PC-3 (cell line): ENCODE measurements around the gene GJA3.

Experiments used
- EZH2 ChIP-seq: fragments of 300-600 bp; sonication (generic); IDR thresholded peaks from one replicate; pipeline ENCODE4 v1.6.1; 2017; ENCODE audit warnings: antibody characterized with exemption, mild to moderate bottlenecking, low read length; ENCODE audit not compliant: unreplicated experiment
- EZH2phosphoT487 ChIP-seq: fragments of 300-600 bp; sonication (generic); IDR thresholded peaks from 2 replicates; pipeline ENCODE4 v1.6.1; 2018; ENCODE audit warnings: mild to moderate bottlenecking, antibody characterized with exemption, low read length, borderline replicate concordance
- TF ChIP-seq, protein P1 (sequence below): fragments of 300-600 bp; sonication (generic); conservative IDR thresholded peaks from 2 replicates; pipeline ENCODE4 v1.5.1; 2017; ENCODE audit warnings: antibody characterized with exemption, low read depth, mild to moderate bottlenecking, low read length

GRCh38 chr13:20177049-20177831 is 16.4 kb upstream of the GJA3 start:
- TF ChIP-seq EZH2 (no peak), EZH2phosphoT487 (no peak)
- TF ChIP-seq, protein P1, sequence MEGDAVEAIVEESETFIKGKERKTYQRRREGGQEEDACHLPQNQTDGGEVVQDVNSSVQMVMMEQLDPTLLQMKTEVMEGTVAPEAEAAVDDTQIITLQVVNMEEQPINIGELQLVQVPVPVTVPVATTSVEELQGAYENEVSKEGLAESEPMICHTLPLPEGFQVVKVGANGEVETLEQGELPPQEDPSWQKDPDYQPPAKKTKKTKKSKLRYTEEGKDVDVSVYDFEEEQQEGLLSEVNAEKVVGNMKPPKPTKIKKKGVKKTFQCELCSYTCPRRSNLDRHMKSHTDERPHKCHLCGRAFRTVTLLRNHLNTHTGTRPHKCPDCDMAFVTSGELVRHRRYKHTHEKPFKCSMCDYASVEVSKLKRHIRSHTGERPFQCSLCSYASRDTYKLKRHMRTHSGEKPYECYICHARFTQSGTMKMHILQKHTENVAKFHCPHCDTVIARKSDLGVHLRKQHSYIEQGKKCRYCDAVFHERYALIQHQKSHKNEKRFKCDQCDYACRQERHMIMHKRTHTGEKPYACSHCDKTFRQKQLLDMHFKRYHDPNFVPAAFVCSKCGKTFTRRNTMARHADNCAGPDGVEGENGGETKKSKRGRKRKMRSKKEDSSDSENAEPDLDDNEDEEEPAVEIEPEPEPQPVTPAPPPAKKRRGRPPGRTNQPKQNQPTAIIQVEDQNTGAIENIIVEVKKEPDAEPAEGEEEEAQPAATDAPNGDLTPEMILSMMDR, result no peak
